Neural crest cell (in vitro differentiated cells): ENCODE measurements around the gene ADAMTS2. TPM values are rescaled to one million over a fixed set of nuclear protein-coding genes. Genes with fewer than 3 reads are reported as not detected.

Source experiments
- DNase-seq: peaks from one replicate; pipeline ENCODE4 v3.0.0; 2021; ENCODE audit warnings: low read depth, mixed read lengths, low spot score
- H3K27ac Mint-ChIP-seq: one replicate; pipeline ENCODE4 v1.8.0; 2021; ENCODE audit warnings: mild to moderate bottlenecking, mixed read lengths; ENCODE audit not compliant: unreplicated experiment
- H3K27me3 Mint-ChIP-seq: 2 replicates; pipeline ENCODE4 v1.8.0; 2021; ENCODE audit warnings: low read depth, mild to moderate bottlenecking, mixed read lengths
- H3K36me3 Mint-ChIP-seq: 2 replicates; pipeline ENCODE4 v1.8.0; 2021; ENCODE audit warnings: low read depth, mild to moderate bottlenecking, mixed read lengths
- H3K4me1 Mint-ChIP-seq: 2 replicates; pipeline ENCODE4 v1.8.0; 2021; ENCODE audit warnings: mixed read lengths
- H3K4me3 Mint-ChIP-seq: one replicate; pipeline ENCODE4 v1.8.0; 2021; ENCODE audit warnings: mild to moderate bottlenecking, mixed read lengths
- H3K9me3 Mint-ChIP-seq: 2 replicates; pipeline ENCODE4 v1.8.0; 2021; ENCODE audit warnings: mixed read lengths
- CTCF ChIP-seq: fragments of 200-600 bp; sonication (generic); conservative IDR thresholded peaks from 2 replicates; pipeline ENCODE4 v1.5.0; 2021; ENCODE audit warnings: antibody characterized with exemption, mild to moderate bottlenecking
- total RNA-seq: library from RNA; stranded (reverse); gene quantifications from 2 replicates; pipeline ENCODE4 v1.2.1, GENCODE V29; 2021

ADAMTS2 gene
- total RNA-seq, 1 donor from 2014 or later = 1.5 TPM

GRCh38 chr5:179339996-179340395 lies 5.3 kb downstream of the ADAMTS2 start:
- H3K27ac Mint-ChIP-seq = no peak overlapping the region
- H3K4me3 Mint-ChIP-seq = no peak overlapping the region
- H3K4me1 Mint-ChIP-seq = peaks cover 10% of the 10 kb centered on the region
- H3K36me3 Mint-ChIP-seq = no peaks in the 10 kb centered on the region
- H3K9me3 Mint-ChIP-seq = no peaks in the 10 kb centered on the region
- TF ChIP-seq CTCF = no peak
- H3K27me3 Mint-ChIP-seq = peaks cover 35% of the 10 kb centered on the region
- no peak for DNase-seq

- H3K36me3 Mint-ChIP-seq = no peaks in the 10 kb centered on the region
- DNase-seq = no peak
- H3K4me1 Mint-ChIP-seq = peaks cover 10% of the 10 kb centered on the region
- TF ChIP-seq CTCF = no peak
- no peaks in the 10 kb centered on the region for H3K9me3 Mint-ChIP-seq
- no peak overlapping the region for H3K27ac Mint-ChIP-seq
- H3K4me3 Mint-ChIP-seq = no peak overlapping the region
- peaks cover 34% of the 10 kb centered on the region for H3K27me3 Mint-ChIP-seq
Measured at GRCh38 chr5:179339081-179339480, 6.2 kb downstream of the ADAMTS2 start.

- DNase-seq = no peak
- Mint-ChIP-seq H3K4me3 (no peak overlapping the region), H3K27me3 (peaks cover 27% of the 10 kb centered on the region), H3K36me3 (no peaks in the 10 kb centered on the region), H3K9me3 (no peaks in the 10 kb centered on the region), H3K27ac (no peak overlapping the region), H3K4me1 (peaks cover 5% of the 10 kb centered on the region)
- no peak for TF ChIP-seq CTCF
Measured at GRCh38 chr5:179337796-179338676, 7.2 kb downstream of the ADAMTS2 start.

GRCh38 chr5:179336871-179337795 lies 8.1 kb downstream of the ADAMTS2 start:
- TF ChIP-seq CTCF = no peak
- H3K4me1 Mint-ChIP-seq = no peaks in the 10 kb centered on the region

GRCh38 chr5:179336126-179336870 lies 9.0 kb downstream of the ADAMTS2 start:
- H3K4me1 Mint-ChIP-seq = no peaks in the 10 kb centered on the region

More at GRCh38 chr5:179336871-179337795, 8.1 kb downstream of the ADAMTS2 start:
- Mint-ChIP-seq H3K4me3 (no peak overlapping the region), H3K36me3 (no peaks in the 10 kb centered on the region), H3K9me3 (no peaks in the 10 kb centered on the region), H3K27ac (peak overlapping the region; percentile 22), H3K27me3 (peaks cover 18% of the 10 kb centered on the region)
- DNase-seq = no peak

More at GRCh38 chr5:179336126-179336870, 9.0 kb downstream of the ADAMTS2 start:
- no peaks in the 10 kb centered on the region for H3K9me3 Mint-ChIP-seq
- TF ChIP-seq CTCF = no peak
- no peaks in the 10 kb centered on the region for H3K36me3 Mint-ChIP-seq
- no peak overlapping the region for H3K27ac Mint-ChIP-seq
- no peak for DNase-seq
- H3K4me3 Mint-ChIP-seq = no peak overlapping the region
- H3K27me3 Mint-ChIP-seq = peaks cover 11% of the 10 kb centered on the region
